IMR-90 (cell line): Measurements from ENCODE around the gene SLC6A3. TPM values are rescaled to one million over a fixed set of nuclear protein-coding genes. Genes with fewer than 3 reads are reported as not detected.

Experiments used
- ATAC-seq: fragments of 200-7000 bp; cut with Tn5 transposase; 2 replicates; pipeline ENCODE4 v1.9.1; 2020; ENCODE audit warnings: low read depth, mild to moderate bottlenecking, moderate library complexity
- BruUV-seq: library from RNA; stranded (reverse); fragments of 400-500 nt; replicated peaks from 2 replicates; lab custom pipeline; 2021; lab: Mats Ljungman, UMichigan
- CTCF ChIA-PET: fragments of 300-600 bp; formaldehyde crosslinking; extraction: SDS; loops from one replicate; lab custom pipeline; 2021; ENCODE audit warnings: antibody characterized with exemption; lab: Yijun Ruan, JAX
- POLR2A ChIA-PET: fragments of 300-600 bp; sonication (Branson Sonifier 250); formaldehyde crosslinking; loops from one replicate; lab custom pipeline; 2022; ENCODE audit warnings: antibody characterized with exemption; ENCODE audit not compliant: unreplicated experiment; lab: Charles Lee
- DNase-seq: peaks from one replicate; pipeline ENCODE4 v3.0.0; 2013
- H2AFZ ChIP-seq: replicated peaks from 2 replicates; pipeline ENCODE3; 2013; ENCODE audit warnings: low read length, mild to moderate bottlenecking; ENCODE audit not compliant: poor library complexity
- H2AK5ac ChIP-seq: 2 replicates; pipeline ENCODE4 v1.6.1; 2013; ENCODE audit warnings: low read depth, low read length, inconsistent platforms
- H2AK9ac ChIP-seq: replicated peaks from 2 replicates; pipeline ENCODE3; 2013; ENCODE audit warnings: mild to moderate bottlenecking, low read depth, low read length, moderate library complexity; ENCODE audit not compliant: poor library complexity
- H2BK120ac ChIP-seq: 2 replicates; pipeline ENCODE4 v1.6.1; 2013; ENCODE audit warnings: low read depth, low read length, inconsistent platforms
- H2BK15ac ChIP-seq: 3 replicates; pipeline ENCODE4 v1.6.1; 2013; ENCODE audit warnings: low read depth, low read length, inconsistent platforms
- H2BK20ac ChIP-seq: 2 replicates; pipeline ENCODE4 v1.6.1; 2013; ENCODE audit warnings: low read depth, mild to moderate bottlenecking, inconsistent platforms, low read length, moderate library complexity
- H2BK5ac ChIP-seq: 2 replicates; pipeline ENCODE4 v1.6.1; 2013; ENCODE audit warnings: mild to moderate bottlenecking, low read depth, low read length, inconsistent platforms; ENCODE audit not compliant: poor library complexity, severe bottlenecking
- H3K14ac ChIP-seq: replicated peaks from 2 replicates; pipeline ENCODE4 v1.6.1; 2013; ENCODE audit warnings: low read depth, low read length, inconsistent platforms
- H3K18ac ChIP-seq: 2 replicates; pipeline ENCODE4 v1.6.1; 2013; ENCODE audit warnings: low read depth, low read length, control low read depth
- H3K23ac ChIP-seq: 2 replicates; pipeline ENCODE4 v1.6.1; 2013; ENCODE audit warnings: low read depth, low read length, inconsistent platforms
- H3K27ac ChIP-seq: 2 replicates; pipeline ENCODE4 v1.5.1; 2013; ENCODE audit warnings: mild to moderate bottlenecking, control low read depth, low read length; ENCODE audit not compliant: insufficient read depth
- H3K27me3 ChIP-seq: 2 replicates; pipeline ENCODE4 v1.6.1; 2013; ENCODE audit warnings: low read length; ENCODE audit not compliant: control insufficient read depth, insufficient read depth
- H3K36me3 ChIP-seq: 2 replicates; pipeline ENCODE4 v1.6.1; 2013; ENCODE audit warnings: low read length, mixed read lengths; ENCODE audit not compliant: control insufficient read depth, insufficient read depth
- H3K4ac ChIP-seq: 2 replicates; pipeline ENCODE4 v1.6.1; 2013; ENCODE audit warnings: low read depth, low read length, inconsistent platforms
- H3K4me1 ChIP-seq: 2 replicates; pipeline ENCODE4 v1.6.1; 2013; ENCODE audit warnings: low read length, mixed read lengths; ENCODE audit not compliant: control insufficient read depth, insufficient read depth
- H3K4me2 ChIP-seq: 2 replicates; pipeline ENCODE4 v1.6.1; 2013; ENCODE audit warnings: low read depth, mild to moderate bottlenecking, control low read depth, low read length, moderate library complexity
- H3K4me3 ChIP-seq: 2 replicates; pipeline ENCODE4 v1.5.1; 2013; ENCODE audit warnings: low read depth, mild to moderate bottlenecking, control low read depth, low read length, moderate library complexity; ENCODE audit not compliant: insufficient read depth
- H3K56ac ChIP-seq: 2 replicates; pipeline ENCODE4 v1.6.1; 2013; ENCODE audit warnings: low read length, inconsistent platforms; ENCODE audit not compliant: insufficient read depth; ENCODE audit errors: extremely low read depth
- H3K79me1 ChIP-seq, 2 experiments: 2 replicates each; pipeline ENCODE4 v1.6.1; 2013; ENCODE audit warnings: low read length in 2 of 2, inconsistent platforms in 1 of 2, low read depth in 1 of 2
- H3K9ac ChIP-seq: 2 replicates; pipeline ENCODE4 v1.6.1; 2013; ENCODE audit warnings: low read depth, low read length, control low read depth
- H3K9me1 ChIP-seq: 2 replicates; pipeline ENCODE4 v1.6.1; 2013; ENCODE audit warnings: low read length, inconsistent platforms; ENCODE audit not compliant: insufficient read depth
- H3K9me3 ChIP-seq: 2 replicates; pipeline ENCODE4 v1.6.1; 2013; ENCODE audit warnings: low read length; ENCODE audit not compliant: control insufficient read depth, insufficient read depth
- H4K20me1 ChIP-seq: 2 replicates; pipeline ENCODE4 v1.6.1; 2013; ENCODE audit warnings: low read length, inconsistent platforms; ENCODE audit not compliant: insufficient read depth
- H4K5ac ChIP-seq: 2 replicates; pipeline ENCODE4 v1.6.1; 2013; ENCODE audit warnings: mild to moderate bottlenecking, low read depth, low read length, control low read depth
- H4K8ac ChIP-seq, 2 experiments: 2 replicates each; pipeline ENCODE4 v1.6.1; 2013; ENCODE audit warnings: low read depth in 2 of 2, low read length in 2 of 2, control low read depth in 1 of 2, inconsistent platforms in 1 of 2
- H4K91ac ChIP-seq: 2 replicates; pipeline ENCODE4 v1.6.1; 2013; ENCODE audit warnings: low read depth, low read length, inconsistent platforms; ENCODE audit not compliant: insufficient read depth
- CEBPB ChIP-seq: IDR thresholded peaks from 2 replicates; pipeline ENCODE4 v1.6.1; 2012; ENCODE audit warnings: low read depth, low read length, improper control_type of control experiment
- MAFK ChIP-seq: IDR thresholded peaks from 2 replicates; pipeline ENCODE4 v1.6.1; 2012; ENCODE audit warnings: low read depth, low read length, improper control_type of control experiment
- NFE2L2 ChIP-seq: fragments of 150-350 bp; IDR thresholded peaks from 2 replicates; pipeline ENCODE4 v1.6.1; 2016; ENCODE audit warnings: low read depth, mild to moderate bottlenecking, low read length
- POLR2A ChIP-seq: IDR thresholded peaks from 2 replicates; pipeline ENCODE4 v1.6.1; 2012; ENCODE audit warnings: mild to moderate bottlenecking, low read depth, low read length
- RAD21 ChIP-seq: IDR thresholded peaks from 2 replicates; pipeline ENCODE4 v1.6.1; 2012; ENCODE audit warnings: low read length, improper control_type of control experiment
- RCOR1 ChIP-seq: IDR thresholded peaks from 2 replicates; pipeline ENCODE4 v1.6.1; 2012; ENCODE audit warnings: mild to moderate bottlenecking, low read length, improper control_type of control experiment; ENCODE audit not compliant: insufficient replicate concordance
- RFX5 ChIP-seq: IDR thresholded peaks from 2 replicates; pipeline ENCODE4 v1.8.0; 2012; ENCODE audit warnings: low read depth, mild to moderate bottlenecking, low read length, moderate library complexity
- WGBS, 2 experiments: methylation state at CpG; one replicate each; pipeline versions ENCODE4 v1.1.5 to v1.1.7; 2013; ENCODE audit warnings: missing lambda C conversion rate in 2 of 2; ENCODE audit not compliant: insufficient read length in 1 of 2; ENCODE audit errors: extremely low coverage in 2 of 2; 5-methylcytosine and 5-hydroxymethylcytosine counted together
- dilution Hi-C: fragments of 300-500 bp; cut with HindIII; formaldehyde crosslinking; loops from one replicate; pipeline ENCODE4 v1.14.3; 2018; ENCODE audit warnings: low sequenced_read_pairs; ENCODE audit not compliant: unreplicated experiment
- in situ Hi-C: fragments of 300-500 bp; cut with MboI; formaldehyde crosslinking; loops from 3 replicates; pipeline ENCODE4 v1.14.3; 2019; ENCODE audit warnings: low sequenced_read_pairs, inconsistent platforms, mixed read lengths
- intact Hi-C: fragments of 100-400 bp; cut with micrococcal nuclease; formaldehyde crosslinking; loops from 2 replicates; pipeline ENCODE4 v1.10.0; 2022
- polyA plus RNA-seq, 3 experiments: library from polyadenylated mRNA; depleted of rRNA; stranded (reverse); fragments of >200 nt; gene quantifications; 2 replicates each; pipeline ENCODE4 v1.2.3, GENCODE V29; 2012; ENCODE audit warnings: low replicate concordance in 1 of 3
- total RNA-seq: library from RNA; depleted of rRNA; stranded (reverse); fragments of >200 nt; gene quantifications from 2 replicates; pipeline ENCODE4 v1.2.3, GENCODE V29; 2012
- TF ChIP-seq, protein P1 (sequence below): fragments of 150-350 bp; IDR thresholded peaks from 2 replicates; pipeline ENCODE4 v1.6.1; 2016; ENCODE audit warnings: low read depth, mild to moderate bottlenecking, low read length, moderate library complexity, borderline replicate concordance
- TF ChIP-seq, protein P2 (sequence below): fragments of 150-350 bp; IDR thresholded peaks from 2 replicates; pipeline ENCODE4 v1.6.1; 2017; ENCODE audit warnings: mild to moderate bottlenecking, antibody characterized with exemption, low read length, low read depth

The SLC6A3 gene
- total and polyA plus RNA-seq, 2 of the 4 experiments (the other 2 are of a cell fraction) = not detected

DNA sequence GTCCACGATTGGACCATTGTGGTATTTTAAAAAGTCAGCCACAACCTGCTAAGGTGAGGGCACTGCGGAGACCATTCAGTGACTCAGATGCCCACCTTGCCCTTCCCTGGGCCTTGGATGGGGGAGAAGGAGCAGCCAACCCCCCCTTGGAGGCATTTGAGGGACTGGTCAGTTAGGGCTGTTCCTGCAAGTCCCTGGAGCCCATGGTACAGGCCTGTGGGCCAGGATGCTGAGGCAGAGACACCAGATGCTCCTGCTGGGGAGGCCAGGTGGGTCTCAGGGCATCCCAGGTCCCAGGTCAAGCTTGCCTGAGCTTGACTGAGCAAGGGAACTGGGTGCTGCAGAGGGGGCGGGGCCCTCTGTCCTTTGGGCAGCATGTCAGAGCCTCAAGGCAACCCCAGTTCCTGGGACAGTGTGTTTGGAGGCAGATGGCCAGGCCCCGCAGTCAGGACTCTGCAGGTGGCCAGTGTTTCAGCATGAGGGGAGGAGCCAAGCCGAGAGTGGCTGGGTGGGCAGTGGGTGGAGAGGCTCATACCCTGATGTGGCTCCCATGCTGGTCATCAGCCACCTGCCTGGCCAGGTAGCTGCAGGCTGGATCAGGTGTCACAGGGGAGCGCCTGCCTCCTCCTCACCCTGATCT, 27.5 kb downstream of the SLC6A3 start:
- ChIA-PET CTCF (no interaction called here), POLR2A (no interaction called here)
- Histone ChIP-seq H3K18ac (no peak overlapping the region), H2AK9ac (no peak overlapping the region), H3K36me3 (no peaks in the 10 kb centered on the region), H3K4ac (no peak overlapping the region), H2BK5ac (no peak overlapping the region), H2BK20ac (no peak overlapping the region), H3K56ac (no peak overlapping the region), H4K91ac (no peak overlapping the region), H3K9ac (no peak overlapping the region), H3K4me2 (no peak overlapping the region), H3K4me3 (no peak overlapping the region), H3K9me3 (no peaks in the 10 kb centered on the region; the same call in 1 of the 2 replicates), H3K9me1 (no peaks in the 10 kb centered on the region), H2BK15ac (no peak overlapping the region), H3K79me1 (no peaks in the 10 kb centered on the region), H2AFZ (no peak overlapping the region), H3K14ac (no peak overlapping the region), H3K4me1 (no peaks in the 10 kb centered on the region), H3K23ac (no peak overlapping the region), H2BK120ac (no peak overlapping the region), H3K27me3 (peaks cover 5% of the 10 kb centered on the region; the same call in 1 of the 2 replicates), H4K5ac (no peak overlapping the region), H3K27ac (no peak overlapping the region), H2AK5ac (no peak overlapping the region), H4K8ac (no peak overlapping the region), H4K20me1 (no peaks in the 10 kb centered on the region)
- TF ChIP-seq NFE2L2 = no peak
- TF ChIP-seq RAD21 = no peak
- no peak for TF ChIP-seq RFX5
- no peak for TF ChIP-seq POLR2A
- TF ChIP-seq, protein P1, sequence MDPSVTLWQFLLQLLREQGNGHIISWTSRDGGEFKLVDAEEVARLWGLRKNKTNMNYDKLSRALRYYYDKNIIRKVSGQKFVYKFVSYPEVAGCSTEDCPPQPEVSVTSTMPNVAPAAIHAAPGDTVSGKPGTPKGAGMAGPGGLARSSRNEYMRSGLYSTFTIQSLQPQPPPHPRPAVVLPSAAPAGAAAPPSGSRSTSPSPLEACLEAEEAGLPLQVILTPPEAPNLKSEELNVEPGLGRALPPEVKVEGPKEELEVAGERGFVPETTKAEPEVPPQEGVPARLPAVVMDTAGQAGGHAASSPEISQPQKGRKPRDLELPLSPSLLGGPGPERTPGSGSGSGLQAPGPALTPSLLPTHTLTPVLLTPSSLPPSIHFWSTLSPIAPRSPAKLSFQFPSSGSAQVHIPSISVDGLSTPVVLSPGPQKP = no peak
- TF ChIP-seq RCOR1 = no peak
- TF ChIP-seq, protein P2, sequence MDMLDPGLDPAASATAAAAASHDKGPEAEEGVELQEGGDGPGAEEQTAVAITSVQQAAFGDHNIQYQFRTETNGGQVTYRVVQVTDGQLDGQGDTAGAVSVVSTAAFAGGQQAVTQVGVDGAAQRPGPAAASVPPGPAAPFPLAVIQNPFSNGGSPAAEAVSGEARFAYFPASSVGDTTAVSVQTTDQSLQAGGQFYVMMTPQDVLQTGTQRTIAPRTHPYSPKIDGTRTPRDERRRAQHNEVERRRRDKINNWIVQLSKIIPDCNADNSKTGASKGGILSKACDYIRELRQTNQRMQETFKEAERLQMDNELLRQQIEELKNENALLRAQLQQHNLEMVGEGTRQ = no peak
- TF ChIP-seq CEBPB = no peak
- no peak for TF ChIP-seq MAFK
- intact Hi-C loops (no loop called here), dilution Hi-C loops (no loop called here), in situ Hi-C loops (no loop called here)
- DNase-seq (no peak), ATAC-seq (no peak)
- no TSS peak for BruUV-seq
- WGBS, 2 experiments = 49% methylated on average over 2 of the region's 6 CpGs; no CpG with 5 or more reads in 1 of the 2 experiments
